Liver (tissue), 3 donors: ENCODE measurements around the gene TP53.

Experiments used
- JUND ChIP-seq, 2 donors: IDR thresholded peaks; 2 replicates each; pipeline ENCODE4 v1.6.1; 2016; ENCODE audit warnings: antibody characterized with exemption in 2 of 2
- NR2F2 ChIP-seq: IDR thresholded peaks from 2 replicates; pipeline ENCODE4 v1.6.1; 2016; ENCODE audit warnings: antibody characterized with exemption
- RXRA ChIP-seq, 2 donors: IDR thresholded peaks; 2 replicates each; pipeline ENCODE4 v1.6.1; 2017 to 2018; ENCODE audit warnings: antibody characterized with exemption in 2 of 2, mild to moderate bottlenecking in 1 of 2
- TAF1 ChIP-seq: conservative IDR thresholded peaks from 2 replicates; pipeline ENCODE4 v1.6.1; 2016; ENCODE audit warnings: antibody characterized with exemption, mild to moderate bottlenecking
- TF ChIP-seq, protein P1 (sequence below): fragments of 150-350 bp; IDR thresholded peaks from 2 replicates; pipeline ENCODE4 v1.5.1; 2017; ENCODE audit warnings: improper control_type of control experiment, low read depth, low read length; ENCODE audit not compliant: missing input control
- donor health status: healthy.
- donor health status: healthy.

DNA sequence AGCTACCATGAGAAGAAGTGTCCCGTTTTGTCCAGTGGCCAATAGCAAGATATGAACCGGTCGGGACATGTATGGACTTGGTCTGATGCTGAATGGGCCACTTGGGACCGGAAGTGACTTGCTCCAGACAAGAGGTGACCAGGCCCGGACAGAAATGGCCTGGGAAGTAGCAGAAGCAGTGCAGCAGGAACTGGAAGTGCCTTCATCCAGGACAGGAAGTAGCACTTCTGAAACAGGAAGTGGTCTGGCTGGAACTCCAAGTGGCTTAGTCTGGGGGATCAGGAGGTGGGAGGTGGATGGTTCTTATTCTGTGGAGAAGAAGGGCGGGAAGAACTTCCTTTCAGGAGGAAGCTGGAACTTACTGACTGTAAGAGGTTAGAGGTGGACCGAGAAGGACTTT, 23.0 kb upstream of the TP53 start:
- TF ChIP-seq, protein P1, sequence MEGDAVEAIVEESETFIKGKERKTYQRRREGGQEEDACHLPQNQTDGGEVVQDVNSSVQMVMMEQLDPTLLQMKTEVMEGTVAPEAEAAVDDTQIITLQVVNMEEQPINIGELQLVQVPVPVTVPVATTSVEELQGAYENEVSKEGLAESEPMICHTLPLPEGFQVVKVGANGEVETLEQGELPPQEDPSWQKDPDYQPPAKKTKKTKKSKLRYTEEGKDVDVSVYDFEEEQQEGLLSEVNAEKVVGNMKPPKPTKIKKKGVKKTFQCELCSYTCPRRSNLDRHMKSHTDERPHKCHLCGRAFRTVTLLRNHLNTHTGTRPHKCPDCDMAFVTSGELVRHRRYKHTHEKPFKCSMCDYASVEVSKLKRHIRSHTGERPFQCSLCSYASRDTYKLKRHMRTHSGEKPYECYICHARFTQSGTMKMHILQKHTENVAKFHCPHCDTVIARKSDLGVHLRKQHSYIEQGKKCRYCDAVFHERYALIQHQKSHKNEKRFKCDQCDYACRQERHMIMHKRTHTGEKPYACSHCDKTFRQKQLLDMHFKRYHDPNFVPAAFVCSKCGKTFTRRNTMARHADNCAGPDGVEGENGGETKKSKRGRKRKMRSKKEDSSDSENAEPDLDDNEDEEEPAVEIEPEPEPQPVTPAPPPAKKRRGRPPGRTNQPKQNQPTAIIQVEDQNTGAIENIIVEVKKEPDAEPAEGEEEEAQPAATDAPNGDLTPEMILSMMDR, result no peak
- TF ChIP-seq NR2F2 (no peak), JUND (IDR thresholded peaks at IDR 0.05) (no peak), RXRA (IDR thresholded peaks at IDR 0.05) (no peak), TAF1 (no peak)
